HS-5 (cell line): ENCODE measurements around the gene DYSF.

Experiments used
- DNase-seq: peaks from one replicate; pipeline ENCODE4 v3.0.0-alpha.2; 2012; ENCODE audit warnings: low read depth

DYSF gene

GRCh38 chr2:71727562-71727961, 274.2 kb downstream of the DYSF start:
- no peak for DNase-seq

GRCh38 chr2:71728036-71728435, 274.7 kb downstream of the DYSF start:
- no peak for DNase-seq

DNA sequence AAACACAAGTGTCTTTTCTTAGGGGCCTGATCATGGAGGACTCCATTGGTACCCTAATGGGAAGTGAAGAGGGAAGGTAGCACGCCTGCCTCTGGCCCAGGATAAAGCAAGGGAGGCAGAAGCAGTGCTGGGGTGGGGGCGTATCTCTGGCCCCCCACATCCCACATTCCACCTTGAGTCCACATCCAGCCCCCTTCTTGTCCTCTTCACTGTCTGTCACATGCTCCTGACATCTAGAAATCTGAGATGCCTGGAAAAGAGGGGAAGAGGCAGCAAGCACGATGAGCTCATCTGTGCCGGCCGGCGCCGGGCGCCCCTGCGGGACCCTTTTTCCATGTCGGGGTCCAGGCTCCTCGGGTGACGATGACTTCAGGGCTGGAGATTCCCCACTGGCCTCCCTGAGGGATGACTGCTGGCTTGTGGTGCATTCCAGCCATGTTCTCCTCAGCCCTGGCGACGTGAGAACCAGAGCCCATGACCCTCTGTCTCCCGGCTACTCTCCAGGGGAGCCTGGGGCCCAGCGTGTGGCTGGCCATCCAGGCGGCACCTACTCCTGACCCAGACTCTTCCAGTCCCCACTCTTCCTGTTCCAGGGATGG, 277.5 kb downstream of the DYSF start:
- no peak for DNase-seq

GRCh38 chr2:71734620-71735019, 281.3 kb downstream of the DYSF start:
- DNase-seq: no peak

DNA sequence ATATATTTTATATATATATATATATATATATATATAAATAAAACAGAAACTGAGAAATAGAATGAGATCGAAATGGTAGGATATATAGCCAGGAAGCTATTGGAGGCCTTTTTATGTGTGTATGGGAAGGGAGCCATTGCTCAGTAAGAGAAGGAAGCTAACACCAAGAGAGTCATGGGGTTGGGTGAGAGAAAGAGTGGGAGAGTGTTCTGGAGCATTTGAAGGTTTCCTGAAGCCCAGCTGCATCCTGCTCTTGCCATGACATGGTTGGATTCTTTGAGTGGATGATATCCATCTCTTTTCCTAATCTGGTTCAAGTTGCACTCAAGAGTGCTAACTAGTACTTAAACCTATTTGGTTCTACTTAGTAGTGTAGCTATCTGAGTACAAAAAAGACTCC, 282.3 kb downstream of the DYSF start:
- no peak for DNase-seq
